Esophagus muscularis mucosa (tissue), 4 donors: Measurements from ENCODE around the gene S100A6. TPM values are rescaled to one million over a fixed set of nuclear protein-coding genes. Genes with fewer than 3 reads are reported as not detected.
A peak's percentile ranks its signal among the peaks of the same experiment; 100 is the strongest.

Experiments used
- DNase-seq: peaks from one replicate; pipeline ENCODE4 v3.0.0-alpha.2; 2017; ENCODE audit errors: extremely low spot score
- H3K27ac ChIP-seq, 4 donors: fragments of 200-600 bp; sonication (generic); replicated peaks in 1 of 4; 1 replicate in 3 of 4; 2 replicates in 1 of 4; pipeline ENCODE4 v1.5.1; 2016 to 2019; ENCODE audit warnings: mild to moderate bottlenecking in 1 of 4
- H3K27me3 ChIP-seq, 4 donors: fragments of 200-600 bp; sonication (generic); one replicate each; pipeline versions ENCODE4 v1.5.1 to v1.6.0; 2016 to 2019
- H3K36me3 ChIP-seq, 4 donors: fragments of 200-600 bp; sonication (generic); one replicate each; pipeline ENCODE4 v1.5.1; 2016 to 2019
- H3K4me1 ChIP-seq, 4 donors: fragments of 200-600 bp; sonication (generic); one replicate each; pipeline ENCODE4 v1.5.1; 2016 to 2019
- H3K4me3 ChIP-seq, 4 donors: fragments of 200-600 bp; sonication (generic); 1 replicate in 2 of 4; 2 replicates in 2 of 4; pipeline ENCODE4 v1.5.1; 2016 to 2019; ENCODE audit warnings: mild to moderate bottlenecking in 4 of 4, moderate library complexity in 1 of 4
- H3K9me3 ChIP-seq, 4 donors: fragments of 200-600 bp; sonication (generic); 1 replicate in 3 of 4; 2 replicates in 1 of 4; pipeline ENCODE4 v1.5.1; 2016 to 2019
- EP300 ChIP-seq: sonication (generic); formaldehyde crosslinking; IDR thresholded peaks from one replicate; pipeline ENCODE4 v1.6.1; 2017; ENCODE audit warnings: antibody characterized with exemption
- POLR2A ChIP-seq: fragments of 450-650 bp; IDR thresholded peaks from one replicate; pipeline ENCODE4 v1.6.1; 2017; ENCODE audit warnings: antibody characterized with exemption, moderate library complexity, mild to moderate bottlenecking, low read depth
- POLR2AphosphoS5 ChIP-seq, 2 donors: sonication (generic); formaldehyde crosslinking; IDR thresholded peaks; one replicate each; pipeline ENCODE4 v1.6.1; 2017; ENCODE audit warnings: antibody characterized with exemption in 2 of 2
- WGBS: methylation state at CpG from one replicate; pipeline ENCODE4 v1.1.5; 2018; 5-methylcytosine and 5-hydroxymethylcytosine counted together
- intact Hi-C: fragments of 100-400 bp; cut with DNase I; formaldehyde crosslinking; loops from one replicate; pipeline ENCODE4 v1.15.1; 2023
- total RNA-seq, 4 donors: library from RNA; depleted of rRNA; stranded (reverse); fragments of >200 nt; gene quantifications; one replicate each; pipeline versions ENCODE4 v1.1.0 to v1.2.1, GENCODE V29; 2016
- TF ChIP-seq, protein P1 (sequence below), 3 experiments: fragments of 200-600 bp in 2 of 3; fragments of 450-650 bp in 1 of 3; sonication (generic) in 2 of 3; IDR thresholded peaks; one replicate each; pipeline ENCODE4 v1.5.1; 2017 to 2019; ENCODE audit warnings: antibody characterized with exemption in 3 of 3, mild to moderate bottlenecking in 2 of 3, moderate library complexity in 1 of 3

S100A6 gene
- total RNA-seq, 4 donors from 2014 or later = 432 to 759 (median 607) TPM

GRCh38 chr1:153488731-153489130 is 47.1 kb downstream of the S100A6 start:
- TF ChIP-seq, protein P1, sequence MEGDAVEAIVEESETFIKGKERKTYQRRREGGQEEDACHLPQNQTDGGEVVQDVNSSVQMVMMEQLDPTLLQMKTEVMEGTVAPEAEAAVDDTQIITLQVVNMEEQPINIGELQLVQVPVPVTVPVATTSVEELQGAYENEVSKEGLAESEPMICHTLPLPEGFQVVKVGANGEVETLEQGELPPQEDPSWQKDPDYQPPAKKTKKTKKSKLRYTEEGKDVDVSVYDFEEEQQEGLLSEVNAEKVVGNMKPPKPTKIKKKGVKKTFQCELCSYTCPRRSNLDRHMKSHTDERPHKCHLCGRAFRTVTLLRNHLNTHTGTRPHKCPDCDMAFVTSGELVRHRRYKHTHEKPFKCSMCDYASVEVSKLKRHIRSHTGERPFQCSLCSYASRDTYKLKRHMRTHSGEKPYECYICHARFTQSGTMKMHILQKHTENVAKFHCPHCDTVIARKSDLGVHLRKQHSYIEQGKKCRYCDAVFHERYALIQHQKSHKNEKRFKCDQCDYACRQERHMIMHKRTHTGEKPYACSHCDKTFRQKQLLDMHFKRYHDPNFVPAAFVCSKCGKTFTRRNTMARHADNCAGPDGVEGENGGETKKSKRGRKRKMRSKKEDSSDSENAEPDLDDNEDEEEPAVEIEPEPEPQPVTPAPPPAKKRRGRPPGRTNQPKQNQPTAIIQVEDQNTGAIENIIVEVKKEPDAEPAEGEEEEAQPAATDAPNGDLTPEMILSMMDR (IDR thresholded peaks at IDR 0.05) = no peak
- TF ChIP-seq POLR2AphosphoS5 (IDR thresholded peaks at IDR 0.05) = peak; percentile 70 to 83
- Histone ChIP-seq H3K9me3 (no peaks in the 10 kb centered on the region), H3K4me3 (no peak overlapping the region), H3K27me3 (peaks cover 0 to 4% (median 0%) of the 10 kb centered on the region in 4 donors), H3K27ac (peak overlapping the region in 3 of 4 donors; percentile 26 to 73 (median 66)), H3K36me3 (no peaks in the 10 kb centered on the region), H3K4me1 (peaks cover 10 to 42% (median 28%) of the 10 kb centered on the region in 4 donors)
- intact Hi-C loops = no loop called here
- DNase-seq = no peak
- WGBS = 16% methylated on average over 3 of the region's 4 CpGs

GRCh38 chr1:153487707-153488106 is 48.1 kb downstream of the S100A6 start:
- Histone ChIP-seq H3K27ac (peak overlapping the region in 1 of 4 donors; percentile 66), H3K9me3 (no peaks in the 10 kb centered on the region), H3K4me1 (peaks cover 10 to 42% (median 28%) of the 10 kb centered on the region in 4 donors), H3K36me3 (no peaks in the 10 kb centered on the region), H3K4me3 (no peak overlapping the region), H3K27me3 (peaks cover 0 to 12% (median 0%) of the 10 kb centered on the region in 4 donors)
- no peak for DNase-seq
- WGBS = 93% methylated on average over 2 of the region's 2 CpGs
- intact Hi-C loops = no loop called here
- TF ChIP-seq POLR2AphosphoS5 (IDR thresholded peaks at IDR 0.05) (no peak), POLR2A (no peak)
- TF ChIP-seq, protein P1 (IDR thresholded peaks at IDR 0.05) = no peak

DNA sequence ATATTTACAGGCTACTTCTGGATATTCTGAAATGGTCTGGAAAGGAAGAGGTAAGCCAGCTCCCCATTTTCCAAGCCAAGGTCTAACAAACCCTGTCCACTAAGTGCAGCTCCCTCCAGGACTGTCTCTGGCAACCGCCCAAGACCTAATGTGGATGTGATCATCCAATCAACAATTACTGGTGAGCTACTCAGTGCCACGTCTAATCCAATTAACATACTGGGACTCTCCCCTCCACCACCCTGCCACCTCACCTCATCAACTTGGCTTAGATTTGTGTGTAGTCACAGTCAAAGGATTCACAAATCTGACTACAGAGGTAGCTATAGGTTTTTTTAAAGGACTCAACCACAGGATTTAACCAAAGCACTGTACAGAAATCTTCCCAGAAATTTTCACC is 49.9 kb downstream of the S100A6 start:
- H3K4me1 ChIP-seq = peaks cover 10 to 39% (median 21%) of the 10 kb centered on the region in 4 donors
- no peak overlapping the region for H3K27ac ChIP-seq
- intact Hi-C loops = no loop called here
- no peak for DNase-seq
- H3K27me3 ChIP-seq = peaks cover 0 to 12% (median 0%) of the 10 kb centered on the region in 4 donors
- WGBS = 52% methylated on average over 2 of the region's 2 CpGs
- no peak overlapping the region for H3K4me3 ChIP-seq
- no peaks in the 10 kb centered on the region for H3K36me3 ChIP-seq
- no peak for TF ChIP-seq POLR2AphosphoS5 (IDR thresholded peaks at IDR 0.05)
- no peak for TF ChIP-seq EP300
- TF ChIP-seq POLR2A = no peak
- TF ChIP-seq, protein P1 (IDR thresholded peaks at IDR 0.05) = no peak
- H3K9me3 ChIP-seq = no peaks in the 10 kb centered on the region

Other genes starting within 250 kb of the S100A6 start
- not detected for gene PGLYRP3, start 223.0 kb downstream of the S100A6 start, total RNA-seq
- not detected for gene PGLYRP4, start 187.2 kb downstream of the S100A6 start, total RNA-seq
- 100 to 1,000 TPM in 2 of 4 donors, 10 to 100 TPM in 2; 61.2 to 845 (median 119) TPM for gene S100A9, start 178.1 kb downstream of the S100A6 start, total RNA-seq
- 10 to 100 TPM in 1 of 4 donors, not detected in 3; 33.1 TPM for gene S100A12, start 160.4 kb downstream of the S100A6 start, total RNA-seq
- 100 to 1,000 TPM in 1 of 4 donors, 10 to 100 TPM in 2, 1 to 10 TPM in 1; 9.9 to 155 (median 12.0) TPM for gene S100A8, start 144.9 kb downstream of the S100A6 start, total RNA-seq
- not detected for gene S100A7A, start 119.5 kb downstream of the S100A6 start, total RNA-seq
- gene S100A7, start 75.3 kb downstream of the S100A6 start, total RNA-seq = not detected
- under 1 TPM in 1 of 4 donors, not detected in 3; 0.98 TPM for gene S100A5, start 4.9 kb upstream of the S100A6 start, total RNA-seq
- 100 to 1,000 TPM; 154 to 362 (median 273) TPM for gene S100A4, start 9.8 kb upstream of the S100A6 start, total RNA-seq
- gene S100A3, start 13.3 kb upstream of the S100A6 start, total RNA-seq = 1 to 10 TPM in 3 of 4 donors, not detected in 1; 2.1 to 4.2 (median 2.7) TPM
- under 1 TPM in 2 of 4 donors, not detected in 2; 0.34 to 0.71 TPM for gene S100A2, start 29.9 kb upstream of the S100A6 start, total RNA-seq
- 10 to 100 TPM; 33.2 to 67.9 (median 48.2) TPM for gene S100A16, start 77.1 kb upstream of the S100A6 start, total RNA-seq
- 1 to 10 TPM in 1 of 4 donors, not detected in 3; 1.0 TPM for gene S100A14, start 80.3 kb upstream of the S100A6 start, total RNA-seq
- 10 to 100 TPM; 71.3 to 84.7 (median 83.1) TPM for gene S100A13, start 91.5 kb upstream of the S100A6 start, total RNA-seq
- gene S100A1, start 92.4 kb upstream of the S100A6 start, total RNA-seq = 10 to 100 TPM in 2 of 4 donors, 1 to 10 TPM in 2; 4.3 to 17.9 (median 9.2) TPM
- gene CHTOP, start 98.1 kb upstream of the S100A6 start, total RNA-seq = 10 to 100 TPM; 34.5 to 43.8 (median 37.6) TPM
- 10 to 100 TPM; 47.8 to 71.9 (median 63.3) TPM for gene SNAPIN, start 122.7 kb upstream of the S100A6 start, total RNA-seq
- 100 to 1,000 TPM in 1 of 4 donors, 10 to 100 TPM in 3; 43.6 to 102 (median 64.7) TPM for gene ILF2, start 135.0 kb upstream of the S100A6 start, total RNA-seq
- gene NPR1, start 142.7 kb upstream of the S100A6 start, total RNA-seq = 10 to 100 TPM; 24.9 to 67.1 (median 49.8) TPM
- 10 to 100 TPM; 32.3 to 45.5 (median 38.9) TPM for gene INTS3, start 192.1 kb upstream of the S100A6 start, total RNA-seq
- gene SLC27A3, start 239.4 kb upstream of the S100A6 start, total RNA-seq = 10 to 100 TPM; 12.9 to 29.5 (median 19.9) TPM